Measurements from ENCODE around the gene IFI35. TPM values are rescaled to one million over a fixed set of nuclear protein-coding genes. Genes with fewer than 3 reads are reported as not detected.

Gene IFI35
- total and polyA plus RNA-seq, 9 donors: 13.0 to 39.7 (median 29.7) TPM

GRCh38 chr17:42979511-42980273 is 26.9 kb upstream of the IFI35 start, which contains the start of gene PTGES3L:
Gene PTGES3L (minus strand): TSS chr17:42980080. CDS start chr17:42980053, 27 bp downstream.
- intact Hi-C loops (cut with DNase I): no loop called here
- H3K27ac ChIP-seq: peak within 1 kb of the TSS in 1 of 2 donors; percentile 46
- H3K27me3 ChIP-seq: no peaks in the 10 kb centered on the region
- TF ChIP-seq POLR2A (IDR thresholded peaks at IDR 0.05) (no peak), CTCF (IDR thresholded peaks at IDR 0.05) (no peak), EP300 (IDR thresholded peaks at IDR 0.05) (no peak)
- no peaks in the 10 kb centered on the region for H3K9me3 ChIP-seq
- H3K4me3 ChIP-seq: peak within 1 kb of the TSS; percentile 79
- no peaks in the 10 kb centered on the region for H3K36me3 ChIP-seq
- DNase-seq: peak in 1 of 5 donors; percentile 52
- peaks cover 7% of the 10 kb centered on the region for H3K4me1 ChIP-seq (ENCODE audit: insufficient read depth)
- WGBS, 3 donors: 35 to 40% (median 37%) methylated on average over 21 of the region's 21 CpGs

- TF ChIP-seq EP300 (IDR thresholded peaks at IDR 0.05): no peak
- TF ChIP-seq POLR2A (IDR thresholded peaks at IDR 0.05): no peak
- no peak for TF ChIP-seq CTCF (IDR thresholded peaks at IDR 0.05)
- intact Hi-C loops (cut with DNase I): no loop called here
- DNase-seq: peak; percentile 87 to 92 (median 90)
- Histone ChIP-seq H3K27me3 (no peaks in the 10 kb centered on the region), H3K36me3 (no peaks in the 10 kb centered on the region), H3K4me1 (ENCODE audit: insufficient read depth) (peaks cover 7% of the 10 kb centered on the region), H3K9me3 (no peaks in the 10 kb centered on the region), H3K27ac (peak within 1 kb of the TSS in 1 of 2 donors; percentile 46), H3K4me3 (peak within 1 kb of the TSS; percentile 79)
- WGBS, 3 donors: 0 to 1% (median 0%) methylated on average over 39 of the region's 39 CpGs
These were observed 26.3 kb upstream of the IFI35 start, which contains the start of gene RUNDC1 for GRCh38 chr17:42980274-42980765. Gene RUNDC1 (plus strand): TSS chr17:42980565. CDS start chr17:42980577, 12 bp downstream.

- no peaks in the 10 kb centered on the region for H3K27me3 ChIP-seq
- DNase-seq: peak in 3 of 5 donors; percentile 30 to 55 (median 47)
- no peaks in the 10 kb centered on the region for H3K9me3 ChIP-seq
- H3K4me3 ChIP-seq: peak overlapping the region; percentile 79
- intact Hi-C loops (cut with DNase I): no loop called here
- 0 to 1% (median 1%) methylated on average over 63 to 67 of the region's 67 CpGs for WGBS, 3 donors
- peak overlapping the region in 1 of 2 donors; percentile 46 for H3K27ac ChIP-seq
- TF ChIP-seq POLR2A (IDR thresholded peaks at IDR 0.05): no peak
- TF ChIP-seq CTCF (IDR thresholded peaks at IDR 0.05): peak in 1 of 3 donors; percentile 12
- TF ChIP-seq EP300 (IDR thresholded peaks at IDR 0.05): no peak
- H3K36me3 ChIP-seq: no peaks in the 10 kb centered on the region
- H3K4me1 ChIP-seq (ENCODE audit: insufficient read depth): peaks cover 7% of the 10 kb centered on the region
These were observed 25.7 kb upstream of the IFI35 start for GRCh38 chr17:42980766-42981397.

GRCh38 chr17:42982266-42982665 is 24.3 kb upstream of the IFI35 start:
- H3K9me3 ChIP-seq: no peaks in the 10 kb centered on the region
- no peak for TF ChIP-seq EP300 (IDR thresholded peaks at IDR 0.05)
- no peak for TF ChIP-seq CTCF (IDR thresholded peaks at IDR 0.05)
- no peak for TF ChIP-seq POLR2A (IDR thresholded peaks at IDR 0.05)
- H3K4me1 ChIP-seq (ENCODE audit: insufficient read depth): peaks cover 7% of the 10 kb centered on the region
- no peaks in the 10 kb centered on the region for H3K27me3 ChIP-seq
- H3K27ac ChIP-seq: no peak overlapping the region
- no peaks in the 10 kb centered on the region for H3K36me3 ChIP-seq
- intact Hi-C loops (cut with DNase I): no loop called here
- no peak overlapping the region for H3K4me3 ChIP-seq
- DNase-seq: no peak
